HG03342 (cell line): ENCODE measurements around the gene HS2ST1.
"Not testable (repeated sequence)": the region's sequence is repeated elsewhere in the genome, so short reads cannot be mapped to it uniquely, and the experiment has no call there.

ENCODE experiments used
- ATAC-seq: cut with Tn5 transposase; IDR thresholded peaks from one replicate; pipeline ENCODE4 v1.9.1; 2021; ENCODE audit warnings: mild to moderate bottlenecking, moderate library complexity; ENCODE audit not compliant: unreplicated experiment

HS2ST1 gene

DNA sequence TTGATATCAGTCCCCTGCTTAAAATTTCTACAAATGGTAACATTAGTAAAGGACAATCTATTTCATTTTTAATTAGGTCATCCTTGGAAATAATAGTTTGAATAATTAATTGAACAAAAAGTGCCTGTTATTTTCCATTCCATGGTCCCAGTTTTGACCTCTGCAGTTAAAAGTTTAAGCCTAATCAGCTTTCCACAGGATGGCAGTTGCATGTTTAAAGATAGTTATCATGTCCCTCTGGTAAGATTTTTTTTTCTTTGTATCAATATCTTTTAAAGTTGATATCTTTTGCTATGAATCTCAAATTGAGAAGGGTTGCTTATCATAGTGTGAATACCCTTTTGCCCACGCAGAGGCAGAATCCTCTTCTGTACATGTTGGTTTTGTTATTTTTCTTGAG is 90.4 kb downstream of the HS2ST1 start:
- ATAC-seq: no peak

DNA sequence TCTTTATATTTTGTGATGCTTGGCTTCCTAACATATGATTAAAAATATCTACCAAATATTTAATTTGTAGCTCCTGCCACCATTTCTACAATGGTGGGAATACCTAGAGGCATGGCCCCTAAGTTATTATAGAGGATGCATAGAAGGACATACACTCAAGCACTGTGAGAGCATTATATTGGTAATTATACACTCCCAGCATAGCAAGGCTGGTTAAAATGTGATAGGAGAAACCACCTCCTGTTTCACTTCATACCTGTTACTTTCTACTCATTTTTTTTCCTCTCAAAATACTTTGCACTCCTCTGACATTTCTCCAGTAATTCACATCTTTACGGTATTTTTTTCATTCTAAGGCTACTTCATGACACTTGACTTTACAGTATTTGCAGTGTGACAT is 92.9 kb downstream of the HS2ST1 start:
- ATAC-seq: no peak

DNA sequence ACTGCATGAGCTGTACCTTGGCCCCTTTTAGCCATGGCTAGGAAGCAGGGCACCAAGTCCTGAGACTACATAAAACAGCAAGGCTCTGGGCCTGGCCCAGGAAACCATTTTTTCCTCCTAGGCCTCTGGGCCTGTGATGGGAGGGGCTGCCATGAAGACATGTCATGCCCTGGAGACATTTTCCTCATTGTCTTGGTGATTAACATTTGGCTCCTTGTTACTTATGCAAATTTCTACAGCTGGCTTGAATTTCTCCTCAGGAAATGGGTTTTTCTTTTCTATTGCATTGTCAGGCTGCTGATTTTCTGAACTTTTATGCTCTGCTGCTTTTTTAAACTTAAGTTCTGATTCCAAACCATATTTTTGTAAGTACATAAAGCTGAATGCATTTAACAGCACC is 99.0 kb downstream of the HS2ST1 start:
- ATAC-seq: not testable (repeated sequence)

DNA sequence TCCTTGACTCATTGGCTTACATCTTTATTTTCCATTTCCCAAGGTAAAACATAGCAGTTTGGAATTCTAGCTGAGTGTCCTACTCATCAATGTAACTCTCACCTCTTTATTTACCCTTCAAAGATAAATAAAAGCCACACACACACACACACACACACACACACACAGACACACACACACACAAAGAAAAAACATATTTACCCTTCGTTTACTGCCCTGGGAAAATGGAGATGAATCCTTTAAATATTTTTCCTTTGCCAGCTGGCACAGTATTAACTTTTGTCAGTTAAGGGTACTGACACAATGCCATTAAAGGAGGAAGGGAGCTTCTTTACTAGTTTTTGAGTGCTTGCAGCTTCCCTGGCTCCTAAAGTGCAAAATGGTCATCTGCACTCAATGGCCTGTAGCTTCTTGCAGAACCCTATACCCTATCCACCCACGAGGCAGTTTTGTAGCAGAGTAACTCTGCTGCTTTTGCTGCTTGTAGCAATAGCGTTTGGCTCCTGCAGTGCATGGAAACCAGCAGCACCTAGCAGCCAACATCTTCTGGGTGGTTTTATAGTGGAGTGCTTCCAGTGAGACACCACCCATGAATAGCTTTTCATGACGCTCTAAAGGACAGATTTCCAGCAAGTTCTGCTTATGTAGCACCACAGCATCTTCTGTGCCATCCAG is 103.7 kb downstream of the HS2ST1 start:
- ATAC-seq: no peak

DNA sequence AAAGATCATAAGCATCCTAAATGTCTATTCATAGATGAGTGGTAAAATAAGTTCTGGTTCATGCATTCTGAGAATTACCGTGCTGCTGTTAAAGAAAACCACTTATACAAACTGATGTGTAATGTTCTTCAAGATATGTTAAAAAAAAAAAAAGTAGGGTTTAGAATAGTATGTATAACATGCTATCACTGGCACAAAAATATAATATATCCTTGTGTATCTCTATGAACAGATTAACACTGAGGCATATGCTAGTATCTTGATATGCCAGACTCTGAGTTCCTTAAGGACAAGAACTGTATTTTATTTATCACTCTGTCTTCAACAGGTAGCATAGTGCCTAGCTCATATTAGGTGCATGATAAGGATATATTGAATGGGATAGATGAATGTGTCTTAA is 108.9 kb downstream of the HS2ST1 start:
- ATAC-seq: no peak

DNA sequence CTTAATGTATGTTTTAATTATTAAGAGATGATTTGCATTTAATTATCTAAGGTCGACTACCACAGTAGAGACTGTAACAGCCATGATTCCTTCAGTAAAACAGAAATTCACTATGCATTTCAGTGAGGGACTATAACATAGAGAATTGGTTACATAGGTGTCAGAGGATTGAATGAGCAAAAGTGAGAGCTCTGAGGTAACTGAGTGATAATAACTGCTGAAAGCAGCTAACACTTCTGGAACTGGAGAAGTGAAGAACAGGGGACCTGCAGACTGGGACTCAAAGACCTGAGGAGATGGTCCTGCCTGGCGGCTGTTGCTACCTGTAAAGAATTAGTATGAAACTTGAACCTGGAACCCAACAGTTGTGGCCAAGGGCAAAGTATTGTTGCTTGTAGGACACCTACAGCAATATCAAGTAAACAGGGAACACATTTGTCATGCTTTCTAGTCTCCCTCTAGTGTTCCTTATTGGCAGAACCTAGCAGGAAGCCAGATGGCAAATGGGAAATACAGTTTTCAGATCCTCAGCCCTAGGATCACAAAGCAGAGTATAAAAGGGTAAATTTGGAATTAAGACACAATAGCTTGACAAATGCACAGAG is 110.6 kb downstream of the HS2ST1 start:
- peak; percentile 72 for ATAC-seq

DNA sequence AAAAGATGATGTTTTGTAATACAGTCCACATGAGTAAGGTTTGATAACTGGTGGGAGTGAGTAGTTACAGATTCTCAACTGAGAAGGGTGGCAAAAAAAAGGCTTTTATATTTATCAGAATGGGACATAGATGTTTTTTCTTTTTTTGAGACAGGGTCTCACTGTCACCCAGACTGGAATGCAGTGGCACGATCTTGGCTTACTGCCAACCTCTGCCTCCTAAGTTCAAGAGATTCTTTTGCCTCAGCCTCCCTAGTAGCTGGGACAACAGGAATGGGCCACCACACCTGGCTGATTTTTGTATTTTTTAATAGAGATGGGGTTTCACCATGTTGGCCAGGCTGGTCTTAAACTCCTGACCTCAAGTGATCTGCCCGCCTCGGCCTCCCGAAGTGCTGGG is 113.1 kb downstream of the HS2ST1 start:
- not testable (repeated sequence) for ATAC-seq

DNA sequence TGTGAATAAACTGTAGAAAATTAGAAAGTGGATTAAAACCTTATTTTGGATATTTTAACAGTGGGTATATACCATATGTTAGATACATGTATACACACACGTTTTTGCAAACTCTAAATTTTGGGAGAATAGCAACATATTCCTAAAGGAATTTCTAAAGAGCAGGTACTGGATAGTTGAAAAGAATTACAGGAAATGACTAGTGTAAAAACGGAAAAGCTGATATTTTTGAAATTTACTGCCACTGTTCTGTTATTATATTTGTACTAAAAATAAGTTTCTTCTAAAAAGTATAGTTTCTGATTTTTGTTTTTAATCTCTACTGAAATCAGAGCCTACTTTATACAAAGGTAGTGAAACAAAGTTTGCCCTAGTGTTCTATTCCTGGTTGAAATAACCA is 114.1 kb downstream of the HS2ST1 start:
- ATAC-seq: no peak

DNA sequence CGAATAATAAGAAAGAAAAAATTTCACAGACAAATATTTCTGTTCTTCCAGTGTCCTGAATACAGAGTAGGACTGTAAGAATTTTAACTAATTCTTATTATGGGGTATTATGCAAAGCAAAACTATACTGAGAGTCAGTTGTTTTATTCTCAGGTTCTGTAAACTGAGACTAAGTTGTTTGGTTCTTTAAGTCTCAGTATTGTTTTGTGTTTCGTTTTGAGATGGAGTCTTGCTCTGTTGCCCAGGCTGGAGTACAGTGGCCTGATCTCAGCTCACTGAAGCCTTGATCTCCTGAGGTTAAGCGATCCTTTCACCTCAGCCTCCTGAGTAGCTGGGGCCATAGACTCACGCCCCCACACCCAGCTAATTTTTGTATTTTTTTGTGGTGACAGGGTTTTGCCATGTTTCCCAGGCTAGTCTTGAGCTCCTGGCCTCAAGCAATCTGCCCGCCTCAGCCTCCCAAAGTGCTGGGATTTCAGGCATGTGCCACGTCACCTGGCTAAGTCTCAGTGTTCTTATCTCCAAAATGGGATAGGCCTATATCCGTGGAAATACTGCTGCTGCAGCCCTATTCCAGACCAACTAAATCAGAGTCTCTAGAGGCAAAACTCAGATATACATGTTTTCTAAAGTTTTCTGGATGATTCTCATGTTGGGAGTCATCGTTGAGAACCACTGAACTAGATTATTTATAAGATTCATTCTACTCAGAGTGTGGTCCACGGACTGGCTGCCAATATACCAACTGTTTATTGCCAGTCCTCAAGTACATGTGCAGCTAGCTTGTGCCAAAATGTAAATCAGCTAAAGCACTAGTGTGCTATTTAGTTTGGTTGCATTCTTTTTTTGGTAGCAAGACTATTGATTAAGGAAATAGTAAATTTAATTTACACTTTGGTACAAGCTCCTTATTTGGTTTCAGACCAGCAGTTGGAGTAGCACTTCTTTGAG is 116.6 kb downstream of the HS2ST1 start:
- ATAC-seq: peak; percentile 97

DNA sequence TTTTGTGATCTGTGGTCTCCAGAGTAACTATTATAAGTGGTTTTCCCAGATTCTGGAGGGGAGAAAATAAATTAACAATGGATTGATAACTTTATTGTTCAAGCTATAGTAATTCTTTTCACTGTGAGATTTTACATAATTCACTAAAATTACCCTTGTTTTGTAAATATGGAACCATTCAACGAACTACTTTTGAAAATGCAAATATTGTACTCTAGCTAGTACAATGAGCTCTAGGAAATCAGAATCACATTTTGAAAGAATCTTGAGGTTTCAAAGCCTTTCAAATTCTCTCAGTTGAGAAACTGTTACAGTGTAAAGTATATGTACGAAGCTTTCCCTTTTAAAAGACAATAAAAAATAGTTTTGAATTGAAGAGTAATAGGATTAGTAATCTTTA is 119.9 kb downstream of the HS2ST1 start:
- no peak for ATAC-seq

DNA sequence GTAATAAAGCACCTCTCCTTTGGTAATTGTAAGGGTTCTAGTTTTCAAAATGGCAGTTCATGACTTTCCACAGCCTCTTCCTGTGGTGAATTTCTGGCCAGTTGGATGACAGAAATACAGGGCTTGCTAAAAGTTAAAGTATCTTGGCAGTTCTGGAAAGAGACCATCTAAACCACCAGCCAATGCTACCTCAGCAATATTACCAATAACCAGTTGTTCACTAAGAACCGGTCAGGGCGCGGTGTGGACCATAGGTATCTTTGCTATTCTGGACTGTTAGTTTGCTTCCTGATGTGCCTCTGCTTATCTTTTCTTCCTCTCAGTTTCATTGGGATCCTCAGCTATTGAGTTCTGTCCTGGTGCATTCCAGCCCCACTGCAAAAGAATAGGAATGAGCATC is 124.7 kb downstream of the HS2ST1 start:
- no peak for ATAC-seq

DNA sequence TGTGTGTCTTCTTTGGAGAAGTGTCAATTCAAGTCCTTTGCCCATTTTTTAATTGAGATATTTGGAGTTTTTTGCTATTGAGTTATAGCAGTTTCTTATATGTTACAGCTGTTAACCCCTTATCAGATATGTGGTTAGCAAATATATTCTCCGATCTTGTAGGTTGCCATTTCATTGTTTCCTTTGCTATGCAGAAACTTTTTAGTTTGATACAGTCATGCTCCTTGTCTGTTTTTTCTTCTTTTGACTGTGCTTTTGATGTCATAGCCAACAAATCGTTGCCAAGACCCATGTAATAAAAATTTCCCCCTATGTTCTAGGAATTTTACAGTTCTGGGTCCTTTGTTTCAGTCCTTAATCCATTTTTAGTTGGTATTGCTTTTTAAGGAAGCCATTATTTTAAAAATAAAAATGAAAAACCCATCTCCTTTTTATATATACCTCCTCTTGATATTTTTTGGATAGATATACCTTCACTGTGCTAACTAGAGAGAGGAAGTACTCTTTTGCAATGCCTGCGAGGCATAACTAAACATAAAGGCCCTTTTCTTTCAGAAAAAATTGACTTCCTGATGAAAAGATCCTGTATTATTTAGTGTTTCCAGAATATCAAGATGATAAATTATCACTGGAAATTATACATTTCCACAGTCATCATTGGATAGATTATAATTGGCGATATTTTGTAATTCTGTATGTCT is 127.8 kb downstream of the HS2ST1 start:
- ATAC-seq: no peak

DNA sequence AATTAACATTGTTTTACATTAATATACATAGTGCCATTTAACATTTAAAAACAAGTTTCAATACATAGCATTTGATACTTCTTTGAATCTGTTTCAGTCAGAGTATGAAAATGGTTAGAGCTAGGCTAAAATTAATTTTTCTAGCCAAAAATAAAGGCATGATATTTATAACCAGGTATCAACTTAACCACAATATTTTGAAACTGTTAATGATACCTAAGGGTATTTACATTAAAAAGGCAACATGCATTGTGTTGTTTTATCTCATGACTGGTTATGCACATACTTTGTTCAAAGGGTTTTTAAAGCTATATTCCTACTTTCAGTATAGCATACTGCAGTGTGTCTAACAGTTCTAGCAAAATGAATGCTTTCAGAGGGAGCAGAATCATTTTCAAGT is 130.0 kb downstream of the HS2ST1 start:
- peak; percentile 33 for ATAC-seq

DNA sequence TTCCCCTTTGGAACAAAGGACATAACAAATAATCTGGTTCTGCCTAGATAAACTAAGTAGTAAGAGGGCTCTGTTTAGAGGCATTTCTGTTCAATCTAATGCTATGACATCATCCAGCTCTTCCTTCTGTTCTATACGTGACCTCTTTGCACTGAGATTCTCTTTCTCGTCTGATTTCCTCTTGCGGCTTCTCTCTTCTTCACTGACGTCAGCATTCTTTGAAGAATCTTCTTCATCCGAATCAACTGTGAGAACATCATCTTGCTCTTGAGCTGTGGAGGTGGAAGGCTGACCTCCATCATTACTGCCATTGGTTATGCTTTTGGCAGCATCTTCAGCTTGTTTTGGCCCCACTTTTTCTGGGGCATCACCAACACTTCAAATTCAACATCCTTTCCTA is 130.4 kb downstream of the HS2ST1 start:
- peak; percentile 82 for ATAC-seq

DNA sequence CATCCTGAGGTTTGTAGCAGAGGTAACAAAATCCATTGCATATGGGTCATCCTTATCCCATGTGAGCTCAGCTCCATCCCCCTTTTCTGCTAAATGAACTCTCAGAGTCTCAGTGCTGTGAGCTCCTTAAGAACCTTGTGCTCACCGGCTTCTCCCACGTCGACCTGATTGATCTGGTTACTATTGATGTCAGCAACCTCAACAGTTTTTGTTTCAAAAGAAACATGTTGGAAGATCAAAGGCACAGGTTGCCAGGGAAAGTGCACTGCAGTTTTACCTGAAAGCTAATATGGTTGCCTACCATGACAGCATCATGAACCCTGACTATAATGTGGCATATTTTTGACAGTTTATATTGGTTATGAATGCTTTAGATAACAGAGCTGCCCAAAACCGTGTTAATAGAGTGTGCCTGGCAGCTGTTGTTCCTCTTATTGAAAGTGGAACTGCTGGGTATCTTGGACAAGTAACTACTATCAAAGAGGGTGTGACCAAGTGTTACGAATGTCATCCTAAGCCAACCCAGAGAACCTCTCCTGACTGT is 131.4 kb downstream of the HS2ST1 start:
- peak; percentile 39 for ATAC-seq

DNA sequence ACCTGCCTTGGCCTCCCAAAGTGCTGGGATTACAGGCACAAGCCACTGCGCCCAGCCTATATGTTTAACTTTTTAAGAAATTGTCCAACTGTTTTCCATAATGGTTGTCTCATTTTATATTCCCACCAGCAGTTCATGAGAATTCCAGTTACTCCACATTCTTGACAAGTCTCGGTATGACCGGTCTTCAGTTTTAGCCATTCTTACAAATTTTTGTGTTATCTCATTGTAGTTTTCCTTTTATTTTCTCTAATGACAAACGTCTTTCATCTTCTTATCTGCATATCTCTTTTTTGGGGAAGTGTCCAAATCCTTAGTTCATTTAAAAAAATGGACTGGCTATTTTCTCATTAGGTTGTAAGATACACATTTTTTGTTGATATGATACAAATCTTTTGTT is 132.5 kb downstream of the HS2ST1 start:
- ATAC-seq: no peak

DNA sequence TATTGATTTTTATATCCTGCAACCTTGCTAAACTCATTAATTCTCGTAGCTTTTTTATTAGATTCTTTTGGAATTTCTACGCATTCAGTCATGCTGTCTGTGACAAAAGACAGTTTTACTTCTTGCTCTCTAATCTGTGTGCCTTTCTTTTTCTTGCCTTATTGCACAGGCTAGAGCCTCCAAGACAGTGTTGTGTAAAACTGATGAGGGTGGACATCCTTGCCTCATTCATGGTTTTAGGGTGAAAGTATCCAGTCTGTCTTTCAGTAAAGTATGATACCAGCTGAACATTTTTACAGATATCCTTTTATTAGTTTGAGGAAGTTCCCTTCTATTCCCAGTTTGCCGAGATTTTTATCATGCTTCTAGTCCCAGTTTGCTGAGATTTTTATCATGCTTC is 133.8 kb downstream of the HS2ST1 start:
- ATAC-seq: no peak

DNA sequence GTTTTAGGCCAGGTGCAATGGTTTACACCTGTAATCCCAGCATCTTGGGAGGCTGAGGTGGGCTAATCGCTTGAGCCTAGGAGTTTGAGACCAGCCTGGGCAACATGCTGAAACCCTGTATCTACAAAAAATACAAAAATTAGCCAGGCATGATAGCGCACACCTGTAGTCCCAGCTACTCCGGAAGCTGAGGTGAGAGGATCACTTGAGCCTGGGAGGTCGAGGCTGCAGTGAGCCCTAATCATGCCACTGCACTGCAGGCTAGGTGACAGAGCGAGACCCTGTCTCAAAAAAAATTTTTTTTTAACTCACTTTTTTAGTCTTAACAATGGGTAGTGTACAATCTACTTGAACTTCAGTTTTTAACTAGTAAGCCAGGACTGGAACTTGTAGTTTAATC is 137.5 kb downstream of the HS2ST1 start:
- no peak for ATAC-seq

DNA sequence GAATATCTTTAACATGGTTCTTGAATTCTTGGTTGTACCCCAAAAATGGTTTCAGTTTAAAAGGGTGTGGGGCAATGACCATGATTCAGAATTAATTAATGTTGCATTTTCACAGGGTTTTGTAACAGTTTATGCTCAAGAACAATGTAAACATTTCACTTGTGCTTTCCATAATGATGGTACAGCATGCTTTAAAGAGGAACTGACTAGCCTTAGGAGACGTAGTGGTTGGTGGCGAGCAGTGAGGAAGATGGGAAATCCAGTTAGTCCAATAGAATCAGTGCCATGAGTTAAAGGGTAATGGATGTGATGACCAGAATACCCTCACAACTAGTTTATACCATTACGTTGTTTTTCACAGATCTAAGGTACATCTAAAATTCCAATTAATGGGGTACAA is 138.0 kb downstream of the HS2ST1 start:
- no peak for ATAC-seq

DNA sequence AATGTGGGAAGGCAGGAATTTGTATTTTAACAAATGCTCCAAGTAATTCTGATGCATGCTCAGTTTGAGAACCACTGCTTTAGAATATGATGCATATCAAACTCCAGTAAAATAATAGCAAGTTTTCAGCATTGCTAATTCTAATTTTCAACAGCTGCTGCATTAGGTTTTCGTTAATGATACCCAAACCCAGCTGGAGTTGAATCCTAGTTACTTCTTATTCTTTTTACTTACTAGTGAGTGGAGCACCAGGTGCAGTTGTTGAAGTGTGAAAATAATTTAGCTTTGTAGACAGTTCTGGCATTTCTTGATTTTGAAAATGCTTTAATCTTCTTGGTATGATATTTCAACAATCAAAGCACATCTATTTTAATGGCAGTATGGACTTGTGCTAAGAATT is 138.5 kb downstream of the HS2ST1 start:
- no peak for ATAC-seq

DNA sequence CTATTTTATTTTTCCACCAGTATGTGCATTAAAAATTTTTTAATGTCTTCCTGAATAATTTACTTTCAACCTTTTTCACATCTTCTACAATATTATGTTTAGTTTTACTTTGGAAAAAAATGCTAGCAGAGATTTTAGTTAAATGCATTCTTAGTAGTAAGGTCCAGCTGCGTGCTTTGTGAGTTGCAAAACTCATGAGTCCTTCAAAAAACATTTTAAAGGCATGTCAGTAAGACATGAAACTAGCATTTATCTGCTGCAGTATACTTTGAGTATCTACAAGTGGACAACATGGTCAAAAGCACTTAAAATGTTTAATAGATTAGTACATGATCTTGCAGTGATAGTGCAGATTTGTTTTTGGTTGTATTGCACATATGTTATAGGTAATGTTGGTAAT is 139.0 kb downstream of the HS2ST1 start:
- no peak for ATAC-seq
